GM18951 (cell line): ENCODE data around the gene HDDC2.

Experiments used
- POLR2A ChIP-seq: IDR thresholded peaks from 4 replicates; pipeline ENCODE4 v1.6.1; 2011; ENCODE audit warnings: mild to moderate bottlenecking; ENCODE audit not compliant: insufficient read length, insufficient read depth; ENCODE audit errors: extremely low read depth
- in situ Hi-C: fragments of 300-500 bp; cut with MboI; formaldehyde crosslinking; loops from one replicate; pipeline ENCODE4 v1.12.0; 2022; ENCODE audit warnings: low sequenced_read_pairs, mixed read lengths, inconsistent platforms; ENCODE audit not compliant: unreplicated experiment

The HDDC2 gene, protein sequence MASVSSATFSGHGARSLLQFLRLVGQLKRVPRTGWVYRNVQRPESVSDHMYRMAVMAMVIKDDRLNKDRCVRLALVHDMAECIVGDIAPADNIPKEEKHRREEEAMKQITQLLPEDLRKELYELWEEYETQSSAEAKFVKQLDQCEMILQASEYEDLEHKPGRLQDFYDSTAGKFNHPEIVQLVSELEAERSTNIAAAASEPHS

DNA sequence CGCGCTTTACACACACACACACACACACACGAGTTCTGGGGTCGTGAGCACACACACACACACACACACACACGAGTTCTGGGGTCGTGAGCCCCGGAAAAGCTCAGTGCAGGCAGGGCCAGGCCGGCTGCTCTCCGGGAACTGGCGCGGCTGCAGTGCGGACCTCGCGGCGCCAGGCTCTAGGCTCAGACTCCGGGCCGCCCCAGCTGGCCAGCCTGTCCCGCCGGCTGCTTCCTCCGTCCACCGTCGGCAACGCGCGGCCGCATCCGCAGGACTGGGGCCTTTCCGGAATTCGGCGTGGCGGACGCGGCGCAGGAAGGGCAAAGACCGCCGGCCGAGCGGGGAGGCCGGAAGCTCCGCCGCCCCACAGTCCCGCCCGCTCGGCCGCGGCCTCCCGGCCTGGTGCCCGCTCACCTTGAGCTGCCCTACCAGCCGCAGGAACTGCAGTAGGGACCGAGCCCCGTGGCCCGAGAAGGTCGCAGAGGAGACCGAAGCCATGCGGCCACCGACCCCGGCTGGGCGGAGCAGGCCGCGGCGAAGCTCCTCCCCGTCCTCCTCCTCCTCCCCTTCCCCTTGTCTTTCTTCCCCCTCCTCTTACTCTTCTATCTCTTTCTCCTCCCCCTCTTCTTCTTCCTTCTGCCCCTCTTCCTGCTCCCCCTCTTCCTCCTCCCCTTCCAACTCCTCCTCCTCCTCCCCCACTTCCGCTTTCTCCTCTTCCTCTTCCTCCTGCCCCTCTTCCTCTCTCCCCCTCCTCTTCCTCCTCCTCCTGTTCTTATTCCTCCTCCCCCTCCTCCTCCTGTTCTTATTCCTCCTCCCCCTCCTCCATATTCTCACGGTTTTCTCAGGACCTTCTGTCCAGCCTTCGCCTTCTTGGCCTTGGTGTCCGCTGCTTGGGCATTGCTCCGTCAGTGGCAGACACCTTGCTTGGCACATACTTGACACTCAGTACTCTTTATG lies at the start of gene HDDC2:
Gene HDDC2 (minus strand): TSS at position 533 of the 957 bp plus-strand sequence. CDS start 35 bp downstream, at position 498.
- in situ Hi-C loops: no loop called here
- TF ChIP-seq POLR2A: peak; percentile 74

GRCh38 chr6:125346926-125347563 lies 45.3 kb upstream of the HDDC2 start:
- in situ Hi-C loops: no loop called here

DNA sequence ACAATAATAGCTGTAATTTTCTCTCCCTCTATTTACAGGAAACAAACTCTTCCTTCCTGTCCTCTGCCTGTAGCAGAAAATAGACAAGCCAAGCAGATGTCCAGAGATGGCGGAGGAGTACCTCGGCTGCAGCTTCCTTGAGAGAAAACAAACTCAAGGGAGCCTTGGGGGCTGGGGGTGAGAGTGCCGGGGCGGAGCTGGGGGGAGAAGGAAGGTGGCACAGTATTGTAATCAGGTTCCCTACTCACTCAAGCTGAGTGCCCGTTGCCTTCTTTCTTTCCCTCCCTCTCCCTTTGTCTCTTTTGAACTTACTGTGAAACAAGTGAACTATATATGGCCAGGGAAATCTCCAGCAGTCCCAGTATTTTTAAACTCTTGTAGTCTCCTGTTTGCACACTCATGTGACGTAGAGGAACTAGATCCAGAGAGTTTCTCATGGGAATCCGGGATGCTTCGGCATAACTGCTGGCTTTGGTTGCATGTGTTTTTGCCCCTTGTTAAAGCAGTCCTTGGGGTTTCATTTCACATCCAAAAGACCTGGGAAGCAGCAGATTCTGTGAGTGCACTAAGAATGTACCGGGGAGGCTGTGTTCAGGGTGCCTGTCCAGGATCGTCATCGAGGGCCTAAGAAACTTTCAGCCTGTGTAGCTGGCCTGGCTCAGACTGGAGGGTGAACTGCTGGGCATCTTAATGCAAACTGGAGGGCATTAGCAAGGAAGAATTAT lies 44.6 kb upstream of the HDDC2 start:
- TF ChIP-seq POLR2A: no peak
- in situ Hi-C loops: no loop called here

More at GRCh38 chr6:125346926-125347563, 45.3 kb upstream of the HDDC2 start:
- no peak for TF ChIP-seq POLR2A

- in situ Hi-C loops: no loop called here
- no peak for TF ChIP-seq POLR2A
These were observed 39.7 kb upstream of the HDDC2 start for GRCh38 chr6:125341460-125341859.

GRCh38 chr6:125340991-125341390 lies 39.2 kb upstream of the HDDC2 start:
- no peak for TF ChIP-seq POLR2A
- in situ Hi-C loops: no loop called here

GRCh38 chr6:125340175-125340835 lies 38.5 kb upstream of the HDDC2 start:
- in situ Hi-C loops: no loop called here
- TF ChIP-seq POLR2A: no peak

DNA sequence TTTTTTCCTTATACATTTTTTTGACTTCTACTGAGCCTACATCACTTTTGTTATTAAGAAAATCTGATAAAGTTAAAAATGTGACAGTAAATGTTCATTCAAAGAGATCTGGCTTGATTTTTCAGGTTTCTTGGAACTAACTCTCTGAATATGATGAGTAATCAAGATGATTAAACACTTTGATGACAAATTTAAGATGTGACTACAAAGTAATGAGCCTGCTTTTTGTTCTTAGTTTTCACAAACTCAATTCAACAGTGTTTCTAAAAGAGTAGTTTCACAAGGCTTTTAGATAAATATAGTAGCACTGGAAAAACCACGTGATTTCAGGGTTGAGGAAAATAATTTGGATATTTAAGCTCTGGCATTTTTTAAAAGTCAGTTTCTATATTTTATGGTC lies 37.9 kb upstream of the HDDC2 start:
- no peak for TF ChIP-seq POLR2A
- in situ Hi-C loops: no loop called here

DNA sequence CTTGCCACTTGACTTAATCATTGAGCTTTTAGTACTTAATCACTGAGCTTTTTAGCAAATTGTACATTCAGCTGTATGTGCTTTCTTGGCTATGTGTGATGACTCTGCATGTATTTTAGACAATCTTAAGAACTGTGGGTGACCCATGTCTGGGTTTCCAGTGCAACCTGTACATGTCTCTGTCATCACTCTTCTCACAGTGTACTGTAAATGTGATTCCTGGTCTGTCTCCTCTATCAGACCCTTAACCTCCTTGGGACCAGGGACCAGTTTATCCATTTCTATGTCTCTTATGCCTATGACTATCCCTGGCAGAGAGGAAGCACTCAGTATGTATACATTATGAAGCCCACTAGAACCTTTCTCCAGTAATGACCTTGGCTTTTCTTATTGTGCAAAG lies 36.6 kb upstream of the HDDC2 start:
- no peak for TF ChIP-seq POLR2A
- in situ Hi-C loops: no loop called here

- in situ Hi-C loops: no loop called here
These were observed 35.9 kb upstream of the HDDC2 start for GRCh38 chr6:125337706-125338105.

GRCh38 chr6:125332664-125333063 lies 30.9 kb upstream of the HDDC2 start:
- in situ Hi-C loops: no loop called here
- no peak for TF ChIP-seq POLR2A

More at GRCh38 chr6:125337706-125338105, 35.9 kb upstream of the HDDC2 start:
- TF ChIP-seq POLR2A: no peak

DNA sequence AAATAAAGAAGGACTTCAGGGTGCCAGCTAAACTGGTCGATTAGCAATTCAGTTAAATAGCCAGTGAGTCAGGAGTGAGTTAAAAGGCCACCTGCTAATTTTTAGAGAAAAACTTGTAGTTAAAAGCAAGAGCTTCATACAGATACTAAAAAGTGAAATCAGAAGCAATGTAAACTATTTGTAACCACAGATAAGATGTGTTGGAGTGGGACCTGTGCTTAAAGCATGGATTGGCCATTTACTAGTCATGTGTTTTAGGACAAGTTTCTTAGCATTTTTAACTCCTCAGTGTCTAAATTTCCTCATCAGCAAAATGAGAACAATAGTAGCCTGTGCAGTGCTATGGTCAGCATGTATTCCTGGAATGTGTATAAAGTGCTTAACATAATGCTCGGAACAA lies 23.8 kb upstream of the HDDC2 start:
- TF ChIP-seq POLR2A: no peak
- in situ Hi-C loops: no loop called here

DNA sequence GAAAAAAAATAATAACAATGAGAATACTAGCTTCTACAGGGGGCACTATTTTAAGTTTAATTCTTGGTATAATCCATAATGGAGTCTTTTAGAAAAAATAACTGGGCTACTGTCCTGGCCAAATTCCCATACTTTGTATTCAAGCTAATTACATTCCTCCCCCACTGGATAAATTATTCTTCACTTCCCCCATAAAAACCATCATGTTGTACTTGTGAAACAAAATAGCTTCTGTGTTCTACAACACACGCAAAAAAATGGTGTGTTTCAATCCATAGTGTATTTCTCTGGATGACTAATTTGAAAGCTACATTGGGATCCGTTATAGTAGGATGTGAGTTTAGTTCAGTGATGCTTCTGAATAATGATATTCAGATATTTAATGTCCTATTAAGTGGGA lies 21.6 kb upstream of the HDDC2 start:
- no peak for TF ChIP-seq POLR2A
- in situ Hi-C loops: no loop called here
